Activated CD8-positive, alpha-beta T cell treated with anti-CD3 and anti-CD28 coated beads for 36 hours (primary cell): Measurements from ENCODE around the gene SLC35F2. TPM values are rescaled to one million over a fixed set of nuclear protein-coding genes. Genes with fewer than 3 reads are reported as not detected.
"Not testable (repeated sequence)": the region's sequence is repeated elsewhere in the genome, so short reads cannot be mapped to it uniquely, and the experiment has no call there.

Experiments
- ATAC-seq: fragments of 200-7000 bp; cut with Tn5 transposase; one replicate; pipeline ENCODE4 v1.10.0; 2021; ENCODE audit warnings: mild to moderate bottlenecking, moderate library complexity
- CTCF ChIA-PET: fragments of 350-600 bp; sonication (Branson Sonifier 250); formaldehyde crosslinking; loops from one replicate; lab custom pipeline; 2021; ENCODE audit warnings: antibody characterized with exemption; lab: Charles Lee
- POLR2A ChIA-PET: fragments of 350-600 bp; sonication (Branson Sonifier 250); formaldehyde crosslinking; loops from one replicate; lab custom pipeline; 2021; ENCODE audit warnings: antibody characterized with exemption; lab: Charles Lee
- DNase-seq: peaks from one replicate; pipeline ENCODE4 v3.0.0-alpha.2; 2020
- H3K27ac Mint-ChIP-seq: one replicate; pipeline ENCODE4 v1.8.0; 2021; ENCODE audit warnings: mild to moderate bottlenecking, mixed read lengths
- H3K27me3 Mint-ChIP-seq: one replicate; pipeline ENCODE4 v1.8.0; 2021; ENCODE audit warnings: mixed read lengths
- H3K36me3 Mint-ChIP-seq: one replicate; pipeline ENCODE4 v1.8.0; 2021; ENCODE audit warnings: low read depth, mixed read lengths
- H3K4me1 Mint-ChIP-seq: one replicate; pipeline ENCODE4 v1.8.0; 2021; ENCODE audit warnings: low read depth, mixed read lengths
- H3K4me3 Mint-ChIP-seq: one replicate; pipeline ENCODE4 v1.8.0; 2021; ENCODE audit warnings: mild to moderate bottlenecking, moderate library complexity, mixed read lengths
- H3K9me3 Mint-ChIP-seq: one replicate; pipeline ENCODE4 v1.8.0; 2021; ENCODE audit warnings: mixed read lengths
- intact Hi-C: fragments of 100-400 bp; cut with micrococcal nuclease; formaldehyde crosslinking; loops from one replicate; pipeline ENCODE4 v1.10.0; 2022
- total RNA-seq, 2 experiments: library from RNA; stranded (reverse); gene quantifications; one replicate each; pipeline ENCODE4 v1.2.3, GENCODE V29; 2021
- TF ChIP-seq, protein P1 (sequence below): fragments of 200-600 bp; IDR thresholded peaks from one replicate; pipeline ENCODE4 v1.8.0; 2022; ENCODE audit warnings: antibody characterized with exemption, mild to moderate bottlenecking

The SLC35F2 gene
- total RNA-seq, 2 experiments from 2014 or later: 26.8 to 28.1 TPM

DNA sequence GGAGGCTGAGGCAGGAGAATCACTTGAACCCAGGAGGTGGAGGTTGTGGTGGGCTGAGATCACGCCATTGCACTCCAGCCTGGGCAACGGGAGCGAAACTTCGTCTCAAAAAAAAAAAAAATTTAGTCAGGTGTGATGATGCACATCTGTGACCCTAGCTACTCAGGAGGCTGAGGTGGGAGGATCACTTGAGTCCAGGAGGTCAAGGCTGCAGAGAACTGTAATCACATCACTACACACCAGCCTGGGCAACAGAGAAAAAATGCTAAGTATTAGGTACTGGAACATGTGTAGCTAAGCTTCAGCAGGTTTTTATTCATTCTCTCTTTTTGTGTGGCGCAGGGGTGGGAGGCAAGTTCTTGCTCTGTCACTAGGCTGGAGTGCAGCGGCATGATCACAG is 82.5 kb downstream of the SLC35F2 start:
- H3K36me3 Mint-ChIP-seq: no peaks in the 10 kb centered on the region
- no peak overlapping the region for H3K4me3 Mint-ChIP-seq
- POLR2A ChIA-PET: interaction anchor here (0.7 kb wide), 1 partner anchor 222 kb away, joined by 3 read pairs; no protein-coding TSS in a partner anchor
- H3K27me3 Mint-ChIP-seq: peaks cover 8% of the 10 kb centered on the region
- TF ChIP-seq, protein P1, sequence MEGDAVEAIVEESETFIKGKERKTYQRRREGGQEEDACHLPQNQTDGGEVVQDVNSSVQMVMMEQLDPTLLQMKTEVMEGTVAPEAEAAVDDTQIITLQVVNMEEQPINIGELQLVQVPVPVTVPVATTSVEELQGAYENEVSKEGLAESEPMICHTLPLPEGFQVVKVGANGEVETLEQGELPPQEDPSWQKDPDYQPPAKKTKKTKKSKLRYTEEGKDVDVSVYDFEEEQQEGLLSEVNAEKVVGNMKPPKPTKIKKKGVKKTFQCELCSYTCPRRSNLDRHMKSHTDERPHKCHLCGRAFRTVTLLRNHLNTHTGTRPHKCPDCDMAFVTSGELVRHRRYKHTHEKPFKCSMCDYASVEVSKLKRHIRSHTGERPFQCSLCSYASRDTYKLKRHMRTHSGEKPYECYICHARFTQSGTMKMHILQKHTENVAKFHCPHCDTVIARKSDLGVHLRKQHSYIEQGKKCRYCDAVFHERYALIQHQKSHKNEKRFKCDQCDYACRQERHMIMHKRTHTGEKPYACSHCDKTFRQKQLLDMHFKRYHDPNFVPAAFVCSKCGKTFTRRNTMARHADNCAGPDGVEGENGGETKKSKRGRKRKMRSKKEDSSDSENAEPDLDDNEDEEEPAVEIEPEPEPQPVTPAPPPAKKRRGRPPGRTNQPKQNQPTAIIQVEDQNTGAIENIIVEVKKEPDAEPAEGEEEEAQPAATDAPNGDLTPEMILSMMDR: no peak
- CTCF ChIA-PET: no interaction called here
- DNase-seq (no peak), ATAC-seq (no peak)
- no peaks in the 10 kb centered on the region for H3K9me3 Mint-ChIP-seq
- intact Hi-C loops: no loop called here
- H3K27ac Mint-ChIP-seq: no peak overlapping the region
- H3K4me1 Mint-ChIP-seq: no peaks in the 10 kb centered on the region

DNA sequence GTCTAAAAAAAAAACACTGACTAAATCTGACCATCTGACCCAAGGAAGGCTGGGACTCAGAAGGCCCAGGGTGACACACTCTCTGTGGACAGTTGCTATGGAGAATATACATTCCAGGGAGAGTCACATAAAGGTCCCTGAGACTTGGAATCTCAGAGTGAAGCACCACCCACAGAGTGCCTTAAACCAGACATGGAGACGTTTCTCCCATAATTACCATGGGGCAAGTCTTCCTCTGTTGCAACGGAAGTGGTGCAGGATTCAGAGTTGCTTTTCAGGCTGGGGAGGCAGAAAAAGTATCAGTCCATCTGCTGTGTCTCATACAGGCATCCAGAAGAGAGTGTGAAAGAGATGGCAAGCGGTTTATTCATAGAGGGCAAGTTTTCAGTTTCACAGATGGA is 88.0 kb downstream of the SLC35F2 start:
- Mint-ChIP-seq H3K9me3 (no peaks in the 10 kb centered on the region), H3K27ac (no peak overlapping the region), H3K27me3 (peaks cover 8% of the 10 kb centered on the region), H3K4me1 (peaks cover 1% of the 10 kb centered on the region), H3K4me3 (no peak overlapping the region), H3K36me3 (no peaks in the 10 kb centered on the region)
- ChIA-PET CTCF (interaction anchor here (0.7 to 2.3 kb wide), 17 partner anchors 10 to 221 kb away, joined by 3 to 15 read pairs (median 4); no protein-coding TSS in a partner anchor), POLR2A (interaction anchor here (0.6 kb wide), 1 partner anchor 936 kb away, joined by 3 read pairs; no protein-coding TSS in a partner anchor)
- TF ChIP-seq, protein P1: no peak
- no peak for ATAC-seq
- no peak for DNase-seq
- intact Hi-C loops: no loop called here

- Mint-ChIP-seq H3K4me1 (peaks cover 1% of the 10 kb centered on the region), H3K27me3 (peaks cover 8% of the 10 kb centered on the region), H3K27ac (no peak overlapping the region), H3K36me3 (no peaks in the 10 kb centered on the region), H3K4me3 (no peak overlapping the region), H3K9me3 (no peaks in the 10 kb centered on the region)
- intact Hi-C loops: no loop called here
- no peak for ATAC-seq
- POLR2A ChIA-PET: no interaction called here
- TF ChIP-seq, protein P1: no peak
- no peak for DNase-seq
- CTCF ChIA-PET: interaction anchor here (0.8 to 1.8 kb wide), 2 partner anchors 28 to 220 kb away, joined by 3 to 5 read pairs; no protein-coding TSS in a partner anchor
Observed at GRCh38 chr11:107769189-107769588, 89.4 kb downstream of the SLC35F2 start.

DNA sequence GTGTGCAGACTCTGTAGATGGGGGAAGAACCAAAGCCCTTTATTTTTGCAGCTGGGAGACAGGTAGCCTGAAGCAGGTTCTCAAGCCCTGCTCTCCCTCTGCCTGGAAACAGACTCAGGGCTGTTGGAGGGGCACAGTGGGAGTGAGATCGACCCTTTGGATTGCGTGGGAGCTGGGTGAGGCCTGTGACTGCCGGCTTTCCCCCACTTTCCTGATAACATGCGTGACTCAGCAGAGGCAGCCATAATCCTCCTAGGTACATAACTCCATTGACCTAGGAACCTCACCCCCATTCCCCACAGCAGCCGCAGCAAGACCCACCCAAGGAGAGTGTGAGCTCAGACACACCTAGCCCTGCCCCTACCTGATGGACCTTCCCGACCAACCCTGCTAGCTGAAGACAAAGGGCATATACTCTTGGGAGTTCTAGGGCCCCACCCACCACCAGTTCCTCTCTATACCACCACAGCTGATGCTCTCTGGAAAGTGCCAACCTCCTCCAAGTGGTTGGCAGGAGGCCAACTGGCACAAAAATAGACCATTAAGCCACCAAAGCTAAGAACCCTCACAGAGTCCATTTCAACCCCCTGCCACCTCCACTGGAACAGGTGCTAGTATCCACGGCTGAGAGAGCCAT is 99.8 kb downstream of the SLC35F2 start:
- H3K9me3 Mint-ChIP-seq, ATAC-seq, H3K4me3 Mint-ChIP-seq, POLR2A ChIA-PET, intact Hi-C loops, DNase-seq, H3K27ac Mint-ChIP-seq, H3K36me3 Mint-ChIP-seq, H3K4me1 Mint-ChIP-seq: not testable (repeated sequence)
- CTCF ChIA-PET: interaction anchor here (0.7 to 1.6 kb wide), 3 partner anchors 17 to 75 kb away, joined by 3 read pairs; no protein-coding TSS in a partner anchor
- peaks cover 30% of the 10 kb centered on the region for H3K27me3 Mint-ChIP-seq

GRCh38 chr11:107757661-107758060 is 100.9 kb downstream of the SLC35F2 start:
- Mint-ChIP-seq H3K27me3 (peaks cover 28% of the 10 kb centered on the region), H3K36me3 (no peaks in the 10 kb centered on the region), H3K27ac (no peak overlapping the region), H3K9me3 (no peaks in the 10 kb centered on the region), H3K4me1 (no peaks in the 10 kb centered on the region), H3K4me3 (no peak overlapping the region)
- ATAC-seq (no peak), DNase-seq (no peak)
- ChIA-PET POLR2A (no interaction called here), CTCF (interaction anchor here (1.6 kb wide), 1 partner anchor 44 kb away, joined by 3 read pairs; no protein-coding TSS in a partner anchor)
- intact Hi-C loops: no loop called here
- TF ChIP-seq, protein P1: no peak
